Nephron (organoid): ENCODE measurements around the gene CDKAL1.

Experiments
- H3K27ac Mint-ChIP-seq, 3 experiments: 2 replicates each; pipeline ENCODE4 v1.8.0; 2020; ENCODE audit warnings: mixed read lengths in 3 of 3, mild to moderate bottlenecking in 2 of 3, moderate library complexity in 1 of 3
- H3K27me3 Mint-ChIP-seq: 2 replicates; pipeline ENCODE4 v1.8.0; 2021; ENCODE audit warnings: low read depth, mild to moderate bottlenecking, moderate library complexity, mixed read lengths
- H3K36me3 Mint-ChIP-seq: 2 replicates; pipeline ENCODE4 v1.8.0; 2020; ENCODE audit warnings: low read depth, mixed read lengths
- H3K4me1 Mint-ChIP-seq: 2 replicates; pipeline ENCODE4 v1.8.0; 2020; ENCODE audit warnings: mixed read lengths
- H3K4me3 Mint-ChIP-seq, 3 experiments: 2 replicates each; pipeline ENCODE4 v1.8.0; 2020; ENCODE audit warnings: mild to moderate bottlenecking in 3 of 3, mixed read lengths in 3 of 3, moderate library complexity in 2 of 3
- H3K9me3 Mint-ChIP-seq: 2 replicates; pipeline ENCODE4 v1.8.0; 2020; ENCODE audit warnings: mixed read lengths
- CTCF ChIP-seq, 3 experiments: fragments of 200-600 bp; sonication (generic); IDR thresholded peaks; one replicate each; pipeline ENCODE4 v1.5.0; 2021; ENCODE audit warnings: antibody characterized with exemption in 3 of 3; ENCODE audit not compliant: unreplicated experiment in 3 of 3

CDKAL1 gene

GRCh38 chr6:20998748-20999448, 464.6 kb downstream of the CDKAL1 start:
- H3K9me3 Mint-ChIP-seq: peaks cover 12% of the 10 kb centered on the region
- H3K27me3 Mint-ChIP-seq: no peaks in the 10 kb centered on the region
- TF ChIP-seq CTCF (IDR thresholded peaks at IDR 0.05; ENCODE audit: unreplicated experiment in 3 of 3): no peak
- no peak overlapping the region for H3K4me3 Mint-ChIP-seq
- H3K27ac Mint-ChIP-seq: peak overlapping the region in 2 of 3 experiments; percentile 16 to 63
- peaks cover 16% of the 10 kb centered on the region for H3K4me1 Mint-ChIP-seq
- peaks cover 32% of the 10 kb centered on the region for H3K36me3 Mint-ChIP-seq

DNA sequence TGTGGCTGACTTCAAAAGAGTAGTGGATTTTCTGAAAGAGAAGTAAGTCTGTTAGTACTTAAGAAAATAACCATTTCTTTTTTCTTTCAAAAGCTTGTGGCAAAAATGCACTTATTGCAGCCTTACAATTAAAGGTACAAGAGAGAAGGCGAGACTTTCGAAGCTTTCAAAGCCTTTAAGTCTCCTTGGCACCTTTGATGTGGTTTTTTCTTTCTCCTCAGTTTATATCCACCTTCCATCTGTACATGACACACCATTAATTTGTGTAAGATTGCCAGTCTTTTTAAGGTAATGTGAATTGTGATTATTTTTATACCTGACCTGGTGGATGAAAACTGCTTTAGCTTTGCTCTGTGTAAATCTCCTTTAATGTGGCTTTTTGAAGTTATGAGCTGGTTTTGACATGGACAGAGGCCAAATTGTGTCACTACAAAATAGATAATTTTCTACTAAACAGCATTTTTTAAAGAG, 466.1 kb downstream of the CDKAL1 start:
- H3K27ac Mint-ChIP-seq: peak overlapping the region; percentile 24 to 83 (median 25)
- no peak for TF ChIP-seq CTCF (IDR thresholded peaks at IDR 0.05; ENCODE audit: unreplicated experiment in 3 of 3)
- H3K27me3 Mint-ChIP-seq: no peaks in the 10 kb centered on the region
- H3K4me1 Mint-ChIP-seq: peaks cover 23% of the 10 kb centered on the region
- no peak overlapping the region for H3K4me3 Mint-ChIP-seq
- peaks cover 23% of the 10 kb centered on the region for H3K36me3 Mint-ChIP-seq
- H3K9me3 Mint-ChIP-seq: peaks cover 7% of the 10 kb centered on the region

- TF ChIP-seq CTCF (IDR thresholded peaks at IDR 0.05; ENCODE audit: unreplicated experiment in 3 of 3): no peak
- peaks cover 36% of the 10 kb centered on the region for H3K4me1 Mint-ChIP-seq
- H3K4me3 Mint-ChIP-seq: no peak overlapping the region
- no peaks in the 10 kb centered on the region for H3K9me3 Mint-ChIP-seq
- H3K27ac Mint-ChIP-seq: no peak overlapping the region
- peaks cover 14% of the 10 kb centered on the region for H3K36me3 Mint-ChIP-seq
- H3K27me3 Mint-ChIP-seq: no peaks in the 10 kb centered on the region
Observed at GRCh38 chr6:21001736-21002135, 467.5 kb downstream of the CDKAL1 start.

GRCh38 chr6:21003780-21004541, 469.7 kb downstream of the CDKAL1 start:
- Mint-ChIP-seq H3K36me3 (peaks cover 14% of the 10 kb centered on the region), H3K27ac (peak overlapping the region in 2 of 3 experiments; percentile 39 to 66), H3K4me1 (peaks cover 31% of the 10 kb centered on the region), H3K27me3 (no peaks in the 10 kb centered on the region), H3K4me3 (no peak overlapping the region), H3K9me3 (no peaks in the 10 kb centered on the region)
- TF ChIP-seq CTCF (IDR thresholded peaks at IDR 0.05; ENCODE audit: unreplicated experiment in 3 of 3): no peak

DNA sequence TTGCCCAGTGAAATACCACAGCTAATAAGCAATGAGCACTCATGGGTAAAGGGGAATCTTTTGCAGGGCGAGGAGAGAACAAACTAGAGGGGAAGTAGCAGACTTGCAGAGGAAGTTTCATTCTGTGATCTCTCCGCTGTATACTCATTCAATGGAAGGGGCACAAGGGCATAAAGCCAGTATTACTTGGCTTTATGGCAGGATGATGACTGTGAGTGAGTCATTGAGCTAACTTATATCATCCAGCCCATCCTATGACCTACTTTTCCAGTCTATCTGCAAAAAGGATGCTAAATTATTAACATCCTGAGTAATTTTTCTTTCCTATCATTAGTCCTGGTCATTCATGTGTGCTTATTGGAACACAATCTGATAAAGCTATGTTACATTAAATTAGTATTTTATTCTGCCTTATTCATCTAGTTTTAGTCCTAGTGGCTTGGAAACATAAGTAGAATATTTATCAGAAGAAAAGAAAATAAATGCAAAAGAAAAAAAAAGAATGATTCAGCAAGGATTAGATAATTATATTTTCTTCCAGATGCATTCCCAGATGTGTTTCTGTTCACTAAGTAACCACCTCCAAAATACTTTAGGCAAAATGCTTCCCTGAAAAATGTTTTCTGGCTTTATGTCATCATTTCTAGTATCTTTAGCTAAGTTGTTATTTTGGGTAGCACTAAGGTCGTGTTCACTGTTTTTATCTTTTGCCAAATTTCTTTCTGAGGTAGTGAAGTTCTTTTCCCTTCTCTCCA, 471.7 kb downstream of the CDKAL1 start:
- no peak overlapping the region for H3K4me3 Mint-ChIP-seq
- H3K27ac Mint-ChIP-seq: peak overlapping the region in 2 of 3 experiments; percentile 56 to 76
- no peaks in the 10 kb centered on the region for H3K27me3 Mint-ChIP-seq
- no peaks in the 10 kb centered on the region for H3K9me3 Mint-ChIP-seq
- H3K4me1 Mint-ChIP-seq: peaks cover 27% of the 10 kb centered on the region
- peaks cover 18% of the 10 kb centered on the region for H3K36me3 Mint-ChIP-seq
- no peak for TF ChIP-seq CTCF (IDR thresholded peaks at IDR 0.05; ENCODE audit: unreplicated experiment in 3 of 3)
